Measurements from ENCODE around the gene CARS1.

DNA sequence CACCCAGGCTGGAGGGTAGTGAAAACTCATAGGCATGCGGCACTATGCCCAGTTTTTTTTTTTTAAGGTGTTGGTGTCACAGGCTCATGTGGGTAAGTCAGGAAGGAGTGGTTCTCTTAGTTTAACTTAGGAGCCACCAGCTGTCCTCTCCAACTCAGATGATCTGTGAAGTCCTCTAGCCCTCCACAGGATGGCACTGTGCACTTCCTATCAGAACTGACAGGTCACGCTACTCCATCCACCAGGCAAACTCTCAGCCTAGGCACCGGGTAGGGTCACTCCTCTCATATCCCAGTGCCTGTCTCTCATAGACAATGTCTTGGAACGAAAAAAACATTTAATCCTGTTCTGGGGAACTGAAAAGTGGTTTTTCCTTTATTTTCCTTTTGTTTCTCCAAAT is 81.6 kb downstream of the CARS1 start:
- TF ChIP-seq, protein P1, sequence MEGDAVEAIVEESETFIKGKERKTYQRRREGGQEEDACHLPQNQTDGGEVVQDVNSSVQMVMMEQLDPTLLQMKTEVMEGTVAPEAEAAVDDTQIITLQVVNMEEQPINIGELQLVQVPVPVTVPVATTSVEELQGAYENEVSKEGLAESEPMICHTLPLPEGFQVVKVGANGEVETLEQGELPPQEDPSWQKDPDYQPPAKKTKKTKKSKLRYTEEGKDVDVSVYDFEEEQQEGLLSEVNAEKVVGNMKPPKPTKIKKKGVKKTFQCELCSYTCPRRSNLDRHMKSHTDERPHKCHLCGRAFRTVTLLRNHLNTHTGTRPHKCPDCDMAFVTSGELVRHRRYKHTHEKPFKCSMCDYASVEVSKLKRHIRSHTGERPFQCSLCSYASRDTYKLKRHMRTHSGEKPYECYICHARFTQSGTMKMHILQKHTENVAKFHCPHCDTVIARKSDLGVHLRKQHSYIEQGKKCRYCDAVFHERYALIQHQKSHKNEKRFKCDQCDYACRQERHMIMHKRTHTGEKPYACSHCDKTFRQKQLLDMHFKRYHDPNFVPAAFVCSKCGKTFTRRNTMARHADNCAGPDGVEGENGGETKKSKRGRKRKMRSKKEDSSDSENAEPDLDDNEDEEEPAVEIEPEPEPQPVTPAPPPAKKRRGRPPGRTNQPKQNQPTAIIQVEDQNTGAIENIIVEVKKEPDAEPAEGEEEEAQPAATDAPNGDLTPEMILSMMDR (IDR thresholded peaks at IDR 0.05; ENCODE audit: low read depth, low read length, poor library complexity, severe bottlenecking) = peak; percentile 61
- TF ChIP-seq EZH2phosphoT487 (IDR thresholded peaks at IDR 0.05; ENCODE audit: borderline replicate concordance, low read length) = no peak

Measured in DOHH2 (cell line).